MCF 10A (cell line): Measurements from ENCODE around the gene SLC6A19. TPM values are rescaled to one million over a fixed set of nuclear protein-coding genes. Genes with fewer than 3 reads are reported as not detected.

Source experiments
- BruUV-seq: library from RNA; stranded (reverse); fragments of 400-500 nt; replicated peaks from 2 replicates; lab custom pipeline; 2021; lab: Mats Ljungman, UMichigan
- CTCF ChIA-PET: fragments of 300-600 bp; sonication (Branson Sonifier 250); formaldehyde crosslinking; extraction: SDS; loops from one replicate; lab custom pipeline; 2021; ENCODE audit warnings: antibody characterized with exemption, inconsistent platforms; lab: Yijun Ruan, JAX
- POLR2A ChIA-PET: fragments of 300-600, 350-650 bp; sonication (Branson Sonifier 250); formaldehyde crosslinking; extraction: SDS; loops from one replicate; lab custom pipeline; 2020; ENCODE audit warnings: antibody characterized with exemption, inconsistent platforms; lab: Yijun Ruan, JAX
- DNase-seq: peaks from one replicate; pipeline ENCODE4 v3.0.0-alpha.2; 2018; ENCODE audit not compliant: unreplicated experiment
- H3K27ac Mint-ChIP-seq: one replicate; pipeline ENCODE4 v1.8.0; 2022; ENCODE audit warnings: mild to moderate bottlenecking, low read depth, mixed read lengths; ENCODE audit not compliant: unreplicated experiment
- H3K27me3 Mint-ChIP-seq: one replicate; pipeline ENCODE4 v1.8.0; 2022; ENCODE audit warnings: mixed read lengths; ENCODE audit not compliant: insufficient read depth, unreplicated experiment
- H3K36me3 Mint-ChIP-seq: one replicate; pipeline ENCODE4 v1.8.0; 2022; ENCODE audit warnings: mild to moderate bottlenecking, moderate library complexity, mixed read lengths; ENCODE audit not compliant: insufficient read depth, unreplicated experiment
- H3K4me1 Mint-ChIP-seq: one replicate; pipeline ENCODE4 v1.8.0; 2022; ENCODE audit warnings: mixed read lengths; ENCODE audit not compliant: insufficient read depth, unreplicated experiment
- H3K4me3 Mint-ChIP-seq: one replicate; pipeline ENCODE4 v1.8.0; 2022; ENCODE audit warnings: mild to moderate bottlenecking, moderate library complexity, mixed read lengths; ENCODE audit not compliant: unreplicated experiment
- H3K9me3 Mint-ChIP-seq: one replicate; pipeline ENCODE4 v1.8.0; 2022; ENCODE audit warnings: mixed read lengths; ENCODE audit not compliant: unreplicated experiment
- CTCF ChIP-seq: fragments of 200-600 bp; IDR thresholded peaks from one replicate; pipeline ENCODE4 v1.8.0; 2022; ENCODE audit warnings: antibody characterized with exemption, mild to moderate bottlenecking; ENCODE audit not compliant: unreplicated experiment
- intact Hi-C: fragments of 100-400 bp; cut with micrococcal nuclease; formaldehyde crosslinking; loops from 2 replicates; pipeline ENCODE4 v1.14.1; 2022
- total RNA-seq: library from RNA; stranded (reverse); gene quantifications from 2 replicates; pipeline ENCODE4 v1.2.3, GENCODE V29; 2022

The SLC6A19 gene
- total RNA-seq, 1 experiment from 2014 or later = not detected

- no peak for TF ChIP-seq CTCF
- ChIA-PET POLR2A (interaction anchor here (0.7 kb wide), 1 partner anchor 1029 kb away, joined by 3 read pairs; no protein-coding TSS in a partner anchor), CTCF (interaction anchor here (0.5 to 1.9 kb wide), 7 partner anchors 12 to 249 kb away, joined by 3 to 8 read pairs (median 3); no protein-coding TSS in a partner anchor)
- no TSS peak for BruUV-seq
- Mint-ChIP-seq H3K27ac (no peak overlapping the region), H3K27me3 (peaks cover 5% of the 10 kb centered on the region), H3K4me1 (peaks cover 23% of the 10 kb centered on the region), H3K36me3 (no peaks in the 10 kb centered on the region), H3K4me3 (no peak overlapping the region), H3K9me3 (peaks cover 10% of the 10 kb centered on the region)
- no peak for DNase-seq
- intact Hi-C loops = loop anchor here (10.0 kb wide), 1 partner anchor 182 kb away; the partner anchor contains the start of gene CLPTM1L
Observed at GRCh38 chr5:1162751-1163150, 38.6 kb upstream of the SLC6A19 start.

GRCh38 chr5:1163366-1163765, 38.0 kb upstream of the SLC6A19 start:
- Mint-ChIP-seq H3K36me3 (no peaks in the 10 kb centered on the region), H3K9me3 (peaks cover 8% of the 10 kb centered on the region), H3K27me3 (no peaks in the 10 kb centered on the region), H3K27ac (no peak overlapping the region), H3K4me1 (peaks cover 29% of the 10 kb centered on the region), H3K4me3 (no peak overlapping the region)
- ChIA-PET CTCF (interaction anchor here (0.6 to 1.9 kb wide), 6 partner anchors 11 to 250 kb away, joined by 3 to 8 read pairs (median 4); no protein-coding TSS in a partner anchor), POLR2A (no interaction called here)
- DNase-seq = no peak
- BruUV-seq = no TSS peak
- TF ChIP-seq CTCF = no peak
- intact Hi-C loops = loop anchor here (10.0 kb wide), 1 partner anchor 181 kb away; the partner anchor contains the start of gene CLPTM1L

GRCh38 chr5:1163879-1164278, 37.5 kb upstream of the SLC6A19 start:
- Mint-ChIP-seq H3K4me1 (peaks cover 29% of the 10 kb centered on the region), H3K4me3 (no peak overlapping the region), H3K36me3 (no peaks in the 10 kb centered on the region), H3K27me3 (no peaks in the 10 kb centered on the region), H3K9me3 (peaks cover 8% of the 10 kb centered on the region), H3K27ac (no peak overlapping the region)
- POLR2A ChIA-PET = no interaction called here
- CTCF ChIA-PET = interaction anchor here (0.6 to 2.6 kb wide), 3 partner anchors 11 to 240 kb away, joined by 3 to 11 read pairs (median 4); no protein-coding TSS in a partner anchor
- TF ChIP-seq CTCF = no peak
- intact Hi-C loops = loop anchor here (10.0 kb wide), 1 partner anchor 181 kb away; the partner anchor contains the start of gene CLPTM1L
- no peak for DNase-seq
- no TSS peak for BruUV-seq

GRCh38 chr5:1164696-1165630, 36.4 kb upstream of the SLC6A19 start:
- Mint-ChIP-seq H3K4me3 (no peak overlapping the region), H3K27me3 (no peaks in the 10 kb centered on the region), H3K9me3 (peaks cover 5% of the 10 kb centered on the region), H3K27ac (no peak overlapping the region), H3K4me1 (peaks cover 27% of the 10 kb centered on the region), H3K36me3 (no peaks in the 10 kb centered on the region)
- intact Hi-C loops = loop anchor here (5.0 to 10.0 kb wide), 3 partner anchors 163 to 493 kb away; partner anchors contain the start of gene CLPTM1L
- DNase-seq = no peak
- ChIA-PET CTCF (interaction anchor here (0.7 to 2.6 kb wide), 7 partner anchors 9 to 490 kb away, joined by 3 to 11 read pairs (median 3); no protein-coding TSS in a partner anchor), POLR2A (interaction anchor here (0.8 kb wide), 1 partner anchor 99 kb away, joined by 5 read pairs; no protein-coding TSS in a partner anchor)
- no peak for TF ChIP-seq CTCF
- no TSS peak for BruUV-seq
